Measurements from ENCODE around the gene ADK. TPM values are rescaled to one million over a fixed set of nuclear protein-coding genes. Genes with fewer than 3 reads are reported as not detected.
A peak's percentile ranks its signal among the peaks of the same experiment; 100 is the strongest.

ADK gene
- total and polyA plus RNA-seq, 2 donors (not counting 1 experiment from before 2014, with no cell fraction given) = 25.3 to 47.8 TPM

DNA sequence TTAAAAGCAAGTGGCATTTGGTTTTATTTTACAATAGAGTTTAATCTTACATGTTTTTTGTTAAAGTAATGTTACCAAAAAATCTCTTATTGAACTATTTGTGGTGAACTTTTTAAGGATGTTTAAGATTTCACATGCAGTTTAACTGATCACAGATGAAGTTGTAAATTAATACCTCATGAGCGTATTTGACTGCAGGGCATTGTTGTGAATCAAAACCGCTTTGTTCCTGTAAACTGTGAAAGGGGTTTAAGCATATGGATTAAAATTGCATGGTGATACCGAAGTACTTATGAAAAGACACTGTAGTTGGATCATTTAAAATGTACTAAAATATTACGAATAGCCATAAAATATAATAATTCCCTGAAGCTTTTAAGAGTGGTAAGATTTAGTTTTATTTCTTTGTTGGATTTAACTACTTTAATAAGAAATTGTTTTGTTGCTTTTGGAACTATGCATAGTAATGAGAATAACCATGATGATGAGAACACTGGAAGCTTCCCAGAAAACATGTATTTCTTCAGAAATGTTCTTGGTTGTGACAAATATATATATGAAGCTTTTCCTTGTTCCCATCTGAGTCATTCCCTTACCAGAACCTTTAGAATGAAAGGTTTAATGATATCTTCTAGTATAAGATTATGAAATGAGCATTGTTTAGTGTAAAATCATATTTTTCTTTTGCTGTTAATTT lies 131.3 kb downstream of the ADK start:
- Histone ChIP-seq H3K4me3 (replicated peaks in 1 of 4; ENCODE audit: control extremely low read depth in 1 of 4, insufficient read depth in 1 of 4, low read depth in 3 of 4, low read length in 4 of 4) (no peak overlapping the region), H3K4me1 (ENCODE audit: control insufficient read depth, extremely low read depth, insufficient read depth, low read length) (no peaks in the 10 kb centered on the region), H3K27me3 (ENCODE audit: control insufficient read depth, insufficient read depth, low read length) (no peaks in the 10 kb centered on the region), H3K9me3 (ENCODE audit: control insufficient read depth, insufficient read depth, low read depth, low read length) (no peaks in the 10 kb centered on the region), H2AFZ (ENCODE audit: low read length) (no peak overlapping the region), H3K79me2 (ENCODE audit: control insufficient read depth, insufficient read depth, low read length) (peaks cover 1% of the 10 kb centered on the region), H3K27ac (ENCODE audit: insufficient read depth, low read length) (no peak overlapping the region), H3K4me2 (ENCODE audit: extremely low read depth, insufficient read depth, low read length) (no peak overlapping the region), H4K20me1 (ENCODE audit: control insufficient read depth, extremely low read depth, insufficient read depth, low read length) (no peaks in the 10 kb centered on the region), H3K36me3 (ENCODE audit: control insufficient read depth, insufficient read depth, low read length) (no peaks in the 10 kb centered on the region), H3K9ac (ENCODE audit: insufficient read depth, low read length) (no peak overlapping the region)
- peak; percentile 40 to 79 for DNase-seq (ENCODE audit: low read depth in 2 of 2)
- TF ChIP-seq, protein P1, sequence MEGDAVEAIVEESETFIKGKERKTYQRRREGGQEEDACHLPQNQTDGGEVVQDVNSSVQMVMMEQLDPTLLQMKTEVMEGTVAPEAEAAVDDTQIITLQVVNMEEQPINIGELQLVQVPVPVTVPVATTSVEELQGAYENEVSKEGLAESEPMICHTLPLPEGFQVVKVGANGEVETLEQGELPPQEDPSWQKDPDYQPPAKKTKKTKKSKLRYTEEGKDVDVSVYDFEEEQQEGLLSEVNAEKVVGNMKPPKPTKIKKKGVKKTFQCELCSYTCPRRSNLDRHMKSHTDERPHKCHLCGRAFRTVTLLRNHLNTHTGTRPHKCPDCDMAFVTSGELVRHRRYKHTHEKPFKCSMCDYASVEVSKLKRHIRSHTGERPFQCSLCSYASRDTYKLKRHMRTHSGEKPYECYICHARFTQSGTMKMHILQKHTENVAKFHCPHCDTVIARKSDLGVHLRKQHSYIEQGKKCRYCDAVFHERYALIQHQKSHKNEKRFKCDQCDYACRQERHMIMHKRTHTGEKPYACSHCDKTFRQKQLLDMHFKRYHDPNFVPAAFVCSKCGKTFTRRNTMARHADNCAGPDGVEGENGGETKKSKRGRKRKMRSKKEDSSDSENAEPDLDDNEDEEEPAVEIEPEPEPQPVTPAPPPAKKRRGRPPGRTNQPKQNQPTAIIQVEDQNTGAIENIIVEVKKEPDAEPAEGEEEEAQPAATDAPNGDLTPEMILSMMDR (conservative IDR thresholded peaks at IDR 0.05 in 1 of 2, IDR thresholded peaks at IDR 0.05 in 1 of 2; ENCODE audit: low read depth in 1 of 2, low read length in 2 of 2) = no peak
- TF ChIP-seq EZH2 (IDR thresholded peaks at IDR 0.05; ENCODE audit: low read length, missing control alignments) = no peak

DNA sequence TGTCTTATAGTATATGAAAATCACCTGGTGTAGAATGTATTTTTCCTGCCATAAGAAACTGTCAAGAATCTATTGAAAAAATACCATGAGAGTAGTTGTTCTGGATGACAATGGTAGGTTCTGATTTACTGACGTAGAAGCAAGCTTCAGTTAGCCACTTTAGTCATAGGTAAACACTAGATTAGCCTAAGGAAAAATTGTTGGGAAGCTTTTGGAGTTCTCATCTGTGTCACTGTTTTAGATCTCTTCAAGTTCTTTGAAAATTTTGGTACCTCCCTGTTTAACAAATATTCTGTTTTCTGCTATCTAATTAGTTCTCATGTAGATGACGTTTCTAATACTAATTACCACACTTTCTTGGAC lies 131.8 kb downstream of the ADK start:
- Histone ChIP-seq H3K27me3 (ENCODE audit: control insufficient read depth, insufficient read depth, low read length) (no peaks in the 10 kb centered on the region), H3K9me3 (ENCODE audit: control insufficient read depth, insufficient read depth, low read depth, low read length) (no peaks in the 10 kb centered on the region), H3K9ac (ENCODE audit: insufficient read depth, low read length) (no peak overlapping the region), H3K27ac (ENCODE audit: insufficient read depth, low read length) (no peak overlapping the region), H3K4me1 (ENCODE audit: control insufficient read depth, extremely low read depth, insufficient read depth, low read length) (no peaks in the 10 kb centered on the region), H3K4me3 (replicated peaks in 1 of 4; ENCODE audit: control extremely low read depth in 1 of 4, insufficient read depth in 1 of 4, low read depth in 3 of 4, low read length in 4 of 4) (no peak overlapping the region), H3K4me2 (ENCODE audit: extremely low read depth, insufficient read depth, low read length) (no peak overlapping the region), H4K20me1 (ENCODE audit: control insufficient read depth, extremely low read depth, insufficient read depth, low read length) (no peaks in the 10 kb centered on the region), H2AFZ (ENCODE audit: low read length) (no peak overlapping the region), H3K79me2 (ENCODE audit: control insufficient read depth, insufficient read depth, low read length) (peaks cover 1% of the 10 kb centered on the region), H3K36me3 (ENCODE audit: control insufficient read depth, insufficient read depth, low read length) (no peaks in the 10 kb centered on the region)
- no peak for TF ChIP-seq EZH2 (IDR thresholded peaks at IDR 0.05; ENCODE audit: low read length, missing control alignments)
- TF ChIP-seq, protein P1 (conservative IDR thresholded peaks at IDR 0.05 in 1 of 2, IDR thresholded peaks at IDR 0.05 in 1 of 2; ENCODE audit: low read depth in 1 of 2, low read length in 2 of 2) = no peak
- peak; percentile 46 to 49 for DNase-seq (ENCODE audit: low read depth in 2 of 2)

DNA sequence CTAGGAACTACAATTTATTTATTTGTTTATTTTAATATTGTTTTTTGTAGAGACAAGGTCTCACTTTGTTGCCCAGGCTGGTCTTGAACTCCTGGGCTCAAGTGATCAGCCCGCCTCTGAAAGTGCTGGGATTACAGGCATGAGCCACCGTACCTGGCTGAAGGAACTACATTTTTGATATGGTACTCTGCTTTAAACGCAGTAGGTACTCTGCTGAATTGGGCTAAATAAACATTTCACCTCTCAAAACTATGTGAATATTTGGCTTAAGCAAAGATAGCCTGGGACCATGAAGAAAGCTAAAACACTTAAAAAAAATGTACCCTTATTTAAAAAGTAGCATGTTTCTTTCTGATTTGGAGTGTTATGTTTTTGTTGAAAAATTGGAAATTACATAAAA lies 138.2 kb downstream of the ADK start:
- no peaks in the 10 kb centered on the region for H4K20me1 ChIP-seq (ENCODE audit: control insufficient read depth, extremely low read depth, insufficient read depth, low read length)
- no peak overlapping the region for H2AFZ ChIP-seq (ENCODE audit: low read length)
- H3K27ac ChIP-seq (ENCODE audit: insufficient read depth, low read length) = no peak overlapping the region
- no peak overlapping the region for H3K9ac ChIP-seq (ENCODE audit: insufficient read depth, low read length)
- peaks cover 4% of the 10 kb centered on the region for H3K79me2 ChIP-seq (ENCODE audit: control insufficient read depth, insufficient read depth, low read length)
- no peaks in the 10 kb centered on the region for H3K27me3 ChIP-seq (ENCODE audit: control insufficient read depth, insufficient read depth, low read length)
- H3K36me3 ChIP-seq (ENCODE audit: control insufficient read depth, insufficient read depth, low read length) = no peaks in the 10 kb centered on the region
- H3K4me1 ChIP-seq (ENCODE audit: control insufficient read depth, extremely low read depth, insufficient read depth, low read length) = peaks cover 11% of the 10 kb centered on the region
- no peaks in the 10 kb centered on the region for H3K9me3 ChIP-seq (ENCODE audit: control insufficient read depth, insufficient read depth, low read depth, low read length)
- DNase-seq (ENCODE audit: low read depth in 2 of 2) = no peak
- TF ChIP-seq, protein P1 (conservative IDR thresholded peaks at IDR 0.05 in 1 of 2, IDR thresholded peaks at IDR 0.05 in 1 of 2; ENCODE audit: low read depth in 1 of 2, low read length in 2 of 2) = no peak
- TF ChIP-seq EZH2 (IDR thresholded peaks at IDR 0.05; ENCODE audit: low read length, missing control alignments) = no peak
- peak overlapping the region; percentile 89 for H3K4me2 ChIP-seq (ENCODE audit: extremely low read depth, insufficient read depth, low read length)
- no peak overlapping the region for H3K4me3 ChIP-seq (replicated peaks in 1 of 4; ENCODE audit: control extremely low read depth in 1 of 4, insufficient read depth in 1 of 4, low read depth in 3 of 4, low read length in 4 of 4)

Data from fibroblast of lung (primary cell).